ENCODE data around the gene KAZN. TPM values are rescaled to one million over a fixed set of nuclear protein-coding genes. Genes with fewer than 3 reads are reported as not detected.
A peak's percentile ranks its signal among the peaks of the same experiment; 100 is the strongest.

KAZN gene
- total RNA-seq, 1 experiment from 2014 or later, result 3.4 TPM

- Histone ChIP-seq H3K36me3 (no peaks in the 10 kb centered on the region), H3K9me3 (peaks cover 7% of the 10 kb centered on the region; the same call in 1 of the 2 replicates), H3K27me3 (no peaks in the 10 kb centered on the region), H3K4me3 (no peak overlapping the region)
- DNase-seq, result no peak
Measured at GRCh38 chr1:14881775-14882672, 283.5 kb downstream of the KAZN start.

GRCh38 chr1:14884614-14885175 is 286.2 kb downstream of the KAZN start:
- H3K36me3 ChIP-seq, result no peaks in the 10 kb centered on the region
- no peak overlapping the region for H3K4me3 ChIP-seq
- no peaks in the 10 kb centered on the region for H3K27me3 ChIP-seq
- DNase-seq, result no peak
- peaks cover 7% of the 10 kb centered on the region; the same call in 1 of the 2 replicates for H3K9me3 ChIP-seq

- Histone ChIP-seq H3K27me3 (no peaks in the 10 kb centered on the region), H3K4me3 (no peak overlapping the region), H3K36me3 (no peaks in the 10 kb centered on the region), H3K9me3 (no peaks in the 10 kb centered on the region; the same call in 1 of the 2 replicates)
- DNase-seq, result no peak
Measured at GRCh38 chr1:14887044-14887566, 288.6 kb downstream of the KAZN start.

GRCh38 chr1:14887764-14888350 is 289.4 kb downstream of the KAZN start:
- DNase-seq, result no peak

GRCh38 chr1:14888374-14888773 is 289.9 kb downstream of the KAZN start:
- no peak for DNase-seq
- Histone ChIP-seq H3K27me3 (no peaks in the 10 kb centered on the region), H3K4me3 (no peak overlapping the region), H3K36me3 (no peaks in the 10 kb centered on the region), H3K9me3 (no peaks in the 10 kb centered on the region)

More at GRCh38 chr1:14887764-14888350, 289.4 kb downstream of the KAZN start:
- Histone ChIP-seq H3K27me3 (no peaks in the 10 kb centered on the region), H3K4me3 (no peak overlapping the region), H3K36me3 (no peaks in the 10 kb centered on the region), H3K9me3 (no peaks in the 10 kb centered on the region)

GRCh38 chr1:14889825-14890440 is 291.4 kb downstream of the KAZN start:
- Histone ChIP-seq H3K4me3 (no peak overlapping the region), H3K36me3 (no peaks in the 10 kb centered on the region), H3K9me3 (no peaks in the 10 kb centered on the region), H3K27me3 (no peaks in the 10 kb centered on the region)
- no peak for DNase-seq

GRCh38 chr1:14891991-14892390 is 293.5 kb downstream of the KAZN start:
- Histone ChIP-seq H3K4me3 (no peak overlapping the region), H3K9me3 (peaks cover 7% of the 10 kb centered on the region; the same call in 1 of the 2 replicates), H3K27me3 (no peaks in the 10 kb centered on the region), H3K36me3 (no peaks in the 10 kb centered on the region)
- no peak for DNase-seq

GRCh38 chr1:14894811-14895560 is 296.5 kb downstream of the KAZN start:
- DNase-seq, result peak; percentile 82
- no peaks in the 10 kb centered on the region for H3K36me3 ChIP-seq
- no peaks in the 10 kb centered on the region for H3K27me3 ChIP-seq
- H3K4me3 ChIP-seq, result no peak overlapping the region
- peaks cover 7% of the 10 kb centered on the region; the same call in 1 of the 2 replicates for H3K9me3 ChIP-seq

- H3K27me3 ChIP-seq, result no peaks in the 10 kb centered on the region
- H3K4me3 ChIP-seq, result no peak overlapping the region
- no peaks in the 10 kb centered on the region for H3K36me3 ChIP-seq
- DNase-seq, result no peak
- H3K9me3 ChIP-seq, result peaks cover 7% of the 10 kb centered on the region; the same call in 1 of the 2 replicates
Measured at GRCh38 chr1:14895727-14896126, 297.2 kb downstream of the KAZN start.

GRCh38 chr1:14896381-14897079 is 298.0 kb downstream of the KAZN start:
- no peak for DNase-seq

GRCh38 chr1:14897080-14897449 is 298.6 kb downstream of the KAZN start:
- no peak for DNase-seq
- Histone ChIP-seq H3K9me3 (peaks cover 7% of the 10 kb centered on the region; the same call in 1 of the 2 replicates), H3K4me3 (no peak overlapping the region), H3K36me3 (no peaks in the 10 kb centered on the region), H3K27me3 (no peaks in the 10 kb centered on the region)

More at GRCh38 chr1:14896381-14897079, 298.0 kb downstream of the KAZN start:
- Histone ChIP-seq H3K9me3 (peaks cover 7% of the 10 kb centered on the region; the same call in 1 of the 2 replicates), H3K27me3 (no peaks in the 10 kb centered on the region), H3K36me3 (no peaks in the 10 kb centered on the region), H3K4me3 (no peak overlapping the region)

- H3K36me3 ChIP-seq, result no peaks in the 10 kb centered on the region
- H3K4me3 ChIP-seq, result no peak overlapping the region
- peaks cover 7% of the 10 kb centered on the region; the same call in 1 of the 2 replicates for H3K9me3 ChIP-seq
- DNase-seq, result no peak
- H3K27me3 ChIP-seq, result no peaks in the 10 kb centered on the region
Measured at GRCh38 chr1:14897547-14897946, 299.1 kb downstream of the KAZN start.

- no peaks in the 10 kb centered on the region for H3K27me3 ChIP-seq
- peaks cover 7% of the 10 kb centered on the region; the same call in 1 of the 2 replicates for H3K9me3 ChIP-seq
- H3K36me3 ChIP-seq, result no peaks in the 10 kb centered on the region
- H3K4me3 ChIP-seq, result no peak overlapping the region
- no peak for DNase-seq
Measured at GRCh38 chr1:14897997-14898645, 299.6 kb downstream of the KAZN start.

GRCh38 chr1:14899686-14900085 is 301.2 kb downstream of the KAZN start:
- Histone ChIP-seq H3K4me3 (no peak overlapping the region), H3K27me3 (no peaks in the 10 kb centered on the region), H3K9me3 (peaks cover 7% of the 10 kb centered on the region; the same call in 1 of the 2 replicates), H3K36me3 (no peaks in the 10 kb centered on the region)
- no peak for DNase-seq

GRCh38 chr1:14901371-14901954 is 303.0 kb downstream of the KAZN start:
- no peaks in the 10 kb centered on the region for H3K27me3 ChIP-seq
- no peak for DNase-seq
- H3K9me3 ChIP-seq, result peaks cover 2% of the 10 kb centered on the region; the same call in 1 of the 2 replicates
- no peak overlapping the region for H3K4me3 ChIP-seq
- H3K36me3 ChIP-seq, result no peaks in the 10 kb centered on the region
